ENCODE results near the gene BEND7. TPM values are rescaled to one million over a fixed set of nuclear protein-coding genes. Genes with fewer than 3 reads are reported as not detected.

BEND7 gene
- total RNA-seq, 1 experiment from 2014 or later: 12.8 TPM

DNA sequence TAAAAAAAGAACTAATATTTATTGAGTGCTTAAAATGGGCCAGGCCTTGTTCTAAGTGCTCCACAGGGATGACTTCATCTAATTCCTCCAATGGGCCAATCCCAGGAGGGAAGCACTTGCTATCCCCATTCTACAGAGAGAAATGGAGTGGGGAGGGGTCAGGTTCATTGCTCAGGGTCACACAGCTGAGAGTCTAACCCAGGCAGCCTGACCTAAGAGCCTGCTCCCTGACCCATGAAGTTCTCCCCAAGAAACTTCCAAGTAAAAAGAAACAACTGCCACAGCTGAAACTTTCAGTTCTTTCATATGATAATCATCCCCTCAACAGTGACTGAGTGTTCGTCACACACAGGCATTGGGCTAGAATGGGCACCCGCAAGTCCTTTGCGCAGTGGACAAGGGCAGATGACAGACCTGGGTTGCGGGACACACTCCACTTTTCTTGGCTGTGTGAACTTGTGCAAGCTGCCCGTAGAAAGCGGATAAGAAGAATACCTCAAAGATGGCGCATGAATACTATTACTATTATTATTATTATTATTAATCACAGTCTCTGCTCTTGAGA is 39.7 kb downstream of the BEND7 start:
- no peaks in the 10 kb centered on the region for H3K36me3 Mint-ChIP-seq
- no peaks in the 10 kb centered on the region for H3K27me3 Mint-ChIP-seq (ENCODE audit: low read depth)
- ATAC-seq (peak; percentile 69), DNase-seq (ENCODE audit: low spot score) (no peak)
- peak overlapping the region; percentile 75; the same call in 1 of the 2 replicates for H3K27ac Mint-ChIP-seq
- TF ChIP-seq, protein P1, sequence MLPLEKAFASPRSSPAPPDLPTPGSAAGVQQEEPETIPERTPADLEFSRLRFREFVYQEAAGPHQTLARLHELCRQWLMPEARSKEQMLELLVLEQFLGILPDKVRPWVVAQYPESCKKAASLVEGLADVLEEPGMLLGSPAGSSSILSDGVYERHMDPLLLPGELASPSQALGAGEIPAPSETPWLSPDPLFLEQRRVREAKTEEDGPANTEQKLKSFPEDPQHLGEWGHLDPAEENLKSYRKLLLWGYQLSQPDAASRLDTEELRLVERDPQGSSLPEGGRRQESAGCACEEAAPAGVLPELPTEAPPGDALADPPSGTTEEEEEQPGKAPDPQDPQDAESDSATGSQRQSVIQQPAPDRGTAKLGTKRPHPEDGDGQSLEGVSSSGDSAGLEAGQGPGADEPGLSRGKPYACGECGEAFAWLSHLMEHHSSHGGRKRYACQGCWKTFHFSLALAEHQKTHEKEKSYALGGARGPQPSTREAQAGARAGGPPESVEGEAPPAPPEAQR (CRISPR knock-in tag; IDR thresholded peaks at IDR 0.05): no peak
- no peak for TF ChIP-seq TEAD1 (CRISPR knock-in tag; IDR thresholded peaks at IDR 0.05)
- TF ChIP-seq HMGA2 (CRISPR knock-in tag; IDR thresholded peaks at IDR 0.05): peak; percentile 29; the same call in 1 of the 2 replicates
- TF ChIP-seq, protein P2, sequence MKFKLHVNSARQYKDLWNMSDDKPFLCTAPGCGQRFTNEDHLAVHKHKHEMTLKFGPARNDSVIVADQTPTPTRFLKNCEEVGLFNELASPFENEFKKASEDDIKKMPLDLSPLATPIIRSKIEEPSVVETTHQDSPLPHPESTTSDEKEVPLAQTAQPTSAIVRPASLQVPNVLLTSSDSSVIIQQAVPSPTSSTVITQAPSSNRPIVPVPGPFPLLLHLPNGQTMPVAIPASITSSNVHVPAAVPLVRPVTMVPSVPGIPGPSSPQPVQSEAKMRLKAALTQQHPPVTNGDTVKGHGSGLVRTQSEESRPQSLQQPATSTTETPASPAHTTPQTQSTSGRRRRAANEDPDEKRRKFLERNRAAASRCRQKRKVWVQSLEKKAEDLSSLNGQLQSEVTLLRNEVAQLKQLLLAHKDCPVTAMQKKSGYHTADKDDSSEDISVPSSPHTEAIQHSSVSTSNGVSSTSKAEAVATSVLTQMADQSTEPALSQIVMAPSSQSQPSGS (CRISPR knock-in tag; IDR thresholded peaks at IDR 0.05; ENCODE audit: borderline replicate concordance, low read depth): no peak
- POLR2A ChIA-PET: no interaction called here
- H3K4me3 Mint-ChIP-seq: no peak overlapping the region
- H3K9me3 Mint-ChIP-seq: no peaks in the 10 kb centered on the region
- CTCF ChIA-PET: interaction anchor here (1.1 to 1.4 kb wide), 2 partner anchors 48 to 49 kb away, joined by 4 to 5 read pairs; no protein-coding TSS in a partner anchor
- peaks cover 5% of the 10 kb centered on the region for H3K4me1 Mint-ChIP-seq

DNA sequence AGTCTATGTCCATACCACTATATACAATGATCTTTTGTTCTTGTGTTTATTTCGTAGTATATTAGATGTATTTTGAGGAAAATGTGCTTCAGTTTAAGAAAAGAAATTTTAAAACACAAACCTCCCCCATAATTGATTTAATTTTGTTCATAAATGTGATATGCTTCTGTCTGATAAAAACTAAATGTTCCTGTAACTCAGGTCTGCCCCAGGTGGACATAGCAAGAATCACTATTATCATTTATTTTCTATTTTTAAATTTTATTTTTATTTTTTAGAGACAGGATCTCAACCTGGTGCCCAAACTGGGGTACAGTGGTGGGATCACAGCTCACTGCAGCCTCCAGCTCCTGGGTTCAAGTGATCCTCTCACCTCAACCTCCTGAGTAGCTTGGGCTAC is 43.2 kb downstream of the BEND7 start:
- no peak overlapping the region for H3K4me3 Mint-ChIP-seq
- DNase-seq (ENCODE audit: low spot score) (no peak), ATAC-seq (no peak)
- no peaks in the 10 kb centered on the region for H3K9me3 Mint-ChIP-seq
- no peak overlapping the region for H3K27ac Mint-ChIP-seq
- H3K27me3 Mint-ChIP-seq (ENCODE audit: low read depth): no peaks in the 10 kb centered on the region
- ChIA-PET POLR2A (no interaction called here), CTCF (interaction anchor here (1.9 kb wide), 1 partner anchor 51 kb away, joined by 6 read pairs; no protein-coding TSS in a partner anchor)
- TF ChIP-seq, protein P3, sequence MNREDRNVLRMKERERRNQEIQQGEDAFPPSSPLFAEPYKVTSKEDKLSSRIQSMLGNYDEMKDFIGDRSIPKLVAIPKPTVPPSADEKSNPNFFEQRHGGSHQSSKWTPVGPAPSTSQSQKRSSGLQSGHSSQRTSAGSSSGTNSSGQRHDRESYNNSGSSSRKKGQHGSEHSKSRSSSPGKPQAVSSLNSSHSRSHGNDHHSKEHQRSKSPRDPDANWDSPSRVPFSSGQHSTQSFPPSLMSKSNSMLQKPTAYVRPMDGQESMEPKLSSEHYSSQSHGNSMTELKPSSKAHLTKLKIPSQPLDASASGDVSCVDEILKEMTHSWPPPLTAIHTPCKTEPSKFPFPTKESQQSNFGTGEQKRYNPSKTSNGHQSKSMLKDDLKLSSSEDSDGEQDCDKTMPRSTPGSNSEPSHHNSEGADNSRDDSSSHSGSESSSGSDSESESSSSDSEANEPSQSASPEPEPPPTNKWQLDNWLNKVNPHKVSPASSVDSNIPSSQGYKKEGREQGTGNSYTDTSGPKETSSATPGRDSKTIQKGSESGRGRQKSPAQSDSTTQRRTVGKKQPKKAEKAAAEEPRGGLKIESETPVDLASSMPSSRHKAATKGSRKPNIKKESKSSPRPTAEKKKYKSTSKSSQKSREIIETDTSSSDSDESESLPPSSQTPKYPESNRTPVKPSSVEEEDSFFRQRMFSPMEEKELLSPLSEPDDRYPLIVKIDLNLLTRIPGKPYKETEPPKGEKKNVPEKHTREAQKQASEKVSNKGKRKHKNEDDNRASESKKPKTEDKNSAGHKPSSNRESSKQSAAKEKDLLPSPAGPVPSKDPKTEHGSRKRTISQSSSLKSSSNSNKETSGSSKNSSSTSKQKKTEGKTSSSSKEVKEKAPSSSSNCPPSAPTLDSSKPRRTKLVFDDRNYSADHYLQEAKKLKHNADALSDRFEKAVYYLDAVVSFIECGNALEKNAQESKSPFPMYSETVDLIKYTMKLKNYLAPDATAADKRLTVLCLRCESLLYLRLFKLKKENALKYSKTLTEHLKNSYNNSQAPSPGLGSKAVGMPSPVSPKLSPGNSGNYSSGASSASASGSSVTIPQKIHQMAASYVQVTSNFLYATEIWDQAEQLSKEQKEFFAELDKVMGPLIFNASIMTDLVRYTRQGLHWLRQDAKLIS (CRISPR knock-in tag; IDR thresholded peaks at IDR 0.05; ENCODE audit: borderline replicate concordance): no peak
- TF ChIP-seq, protein P4, sequence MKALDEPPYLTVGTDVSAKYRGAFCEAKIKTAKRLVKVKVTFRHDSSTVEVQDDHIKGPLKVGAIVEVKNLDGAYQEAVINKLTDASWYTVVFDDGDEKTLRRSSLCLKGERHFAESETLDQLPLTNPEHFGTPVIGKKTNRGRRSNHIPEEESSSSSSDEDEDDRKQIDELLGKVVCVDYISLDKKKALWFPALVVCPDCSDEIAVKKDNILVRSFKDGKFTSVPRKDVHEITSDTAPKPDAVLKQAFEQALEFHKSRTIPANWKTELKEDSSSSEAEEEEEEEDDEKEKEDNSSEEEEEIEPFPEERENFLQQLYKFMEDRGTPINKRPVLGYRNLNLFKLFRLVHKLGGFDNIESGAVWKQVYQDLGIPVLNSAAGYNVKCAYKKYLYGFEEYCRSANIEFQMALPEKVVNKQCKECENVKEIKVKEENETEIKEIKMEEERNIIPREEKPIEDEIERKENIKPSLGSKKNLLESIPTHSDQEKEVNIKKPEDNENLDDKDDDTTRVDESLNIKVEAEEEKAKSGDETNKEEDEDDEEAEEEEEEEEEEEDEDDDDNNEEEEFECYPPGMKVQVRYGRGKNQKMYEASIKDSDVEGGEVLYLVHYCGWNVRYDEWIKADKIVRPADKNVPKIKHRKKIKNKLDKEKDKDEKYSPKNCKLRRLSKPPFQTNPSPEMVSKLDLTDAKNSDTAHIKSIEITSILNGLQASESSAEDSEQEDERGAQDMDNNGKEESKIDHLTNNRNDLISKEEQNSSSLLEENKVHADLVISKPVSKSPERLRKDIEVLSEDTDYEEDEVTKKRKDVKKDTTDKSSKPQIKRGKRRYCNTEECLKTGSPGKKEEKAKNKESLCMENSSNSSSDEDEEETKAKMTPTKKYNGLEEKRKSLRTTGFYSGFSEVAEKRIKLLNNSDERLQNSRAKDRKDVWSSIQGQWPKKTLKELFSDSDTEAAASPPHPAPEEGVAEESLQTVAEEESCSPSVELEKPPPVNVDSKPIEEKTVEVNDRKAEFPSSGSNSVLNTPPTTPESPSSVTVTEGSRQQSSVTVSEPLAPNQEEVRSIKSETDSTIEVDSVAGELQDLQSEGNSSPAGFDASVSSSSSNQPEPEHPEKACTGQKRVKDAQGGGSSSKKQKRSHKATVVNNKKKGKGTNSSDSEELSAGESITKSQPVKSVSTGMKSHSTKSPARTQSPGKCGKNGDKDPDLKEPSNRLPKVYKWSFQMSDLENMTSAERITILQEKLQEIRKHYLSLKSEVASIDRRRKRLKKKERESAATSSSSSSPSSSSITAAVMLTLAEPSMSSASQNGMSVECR (CRISPR knock-in tag; IDR thresholded peaks at IDR 0.05; ENCODE audit: borderline replicate concordance): no peak
- TF ChIP-seq NR3C1 (CRISPR knock-in tag; conservative IDR thresholded peaks at IDR 0.05; ENCODE audit: low read depth) (no peak), FOXK1 (CRISPR knock-in tag; IDR thresholded peaks at IDR 0.05) (no peak), FOXJ3 (CRISPR knock-in tag; IDR thresholded peaks at IDR 0.05; ENCODE audit: borderline replicate concordance) (no peak), NFATC4 (CRISPR knock-in tag; IDR thresholded peaks at IDR 0.05) (no peak), TEAD1 (CRISPR knock-in tag; IDR thresholded peaks at IDR 0.05) (no peak), ZNF317 (CRISPR knock-in tag; IDR thresholded peaks at IDR 0.05; ENCODE audit: borderline replicate concordance, low read depth) (no peak), RELA (CRISPR knock-in tag; IDR thresholded peaks at IDR 0.05; ENCODE audit: borderline replicate concordance) (no peak)
- TF ChIP-seq, protein P2 (CRISPR knock-in tag; IDR thresholded peaks at IDR 0.05; ENCODE audit: borderline replicate concordance, low read depth): no peak
- TF ChIP-seq, protein P5, sequence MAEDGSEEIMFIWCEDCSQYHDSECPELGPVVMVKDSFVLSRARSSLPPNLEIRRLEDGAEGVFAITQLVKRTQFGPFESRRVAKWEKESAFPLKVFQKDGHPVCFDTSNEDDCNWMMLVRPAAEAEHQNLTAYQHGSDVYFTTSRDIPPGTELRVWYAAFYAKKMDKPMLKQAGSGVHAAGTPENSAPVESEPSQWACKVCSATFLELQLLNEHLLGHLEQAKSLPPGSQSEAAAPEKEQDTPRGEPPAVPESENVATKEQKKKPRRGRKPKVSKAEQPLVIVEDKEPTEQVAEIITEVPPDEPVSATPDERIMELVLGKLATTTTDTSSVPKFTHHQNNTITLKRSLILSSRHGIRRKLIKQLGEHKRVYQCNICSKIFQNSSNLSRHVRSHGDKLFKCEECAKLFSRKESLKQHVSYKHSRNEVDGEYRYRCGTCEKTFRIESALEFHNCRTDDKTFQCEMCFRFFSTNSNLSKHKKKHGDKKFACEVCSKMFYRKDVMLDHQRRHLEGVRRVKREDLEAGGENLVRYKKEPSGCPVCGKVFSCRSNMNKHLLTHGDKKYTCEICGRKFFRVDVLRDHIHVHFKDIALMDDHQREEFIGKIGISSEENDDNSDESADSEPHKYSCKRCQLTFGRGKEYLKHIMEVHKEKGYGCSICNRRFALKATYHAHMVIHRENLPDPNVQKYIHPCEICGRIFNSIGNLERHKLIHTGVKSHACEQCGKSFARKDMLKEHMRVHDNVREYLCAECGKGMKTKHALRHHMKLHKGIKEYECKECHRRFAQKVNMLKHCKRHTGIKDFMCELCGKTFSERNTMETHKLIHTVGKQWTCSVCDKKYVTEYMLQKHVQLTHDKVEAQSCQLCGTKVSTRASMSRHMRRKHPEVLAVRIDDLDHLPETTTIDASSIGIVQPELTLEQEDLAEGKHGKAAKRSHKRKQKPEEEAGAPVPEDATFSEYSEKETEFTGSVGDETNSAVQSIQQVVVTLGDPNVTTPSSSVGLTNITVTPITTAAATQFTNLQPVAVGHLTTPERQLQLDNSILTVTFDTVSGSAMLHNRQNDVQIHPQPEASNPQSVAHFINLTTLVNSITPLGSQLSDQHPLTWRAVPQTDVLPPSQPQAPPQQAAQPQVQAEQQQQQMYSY (CRISPR knock-in tag; IDR thresholded peaks at IDR 0.05): no peak
- TF ChIP-seq, protein P6, sequence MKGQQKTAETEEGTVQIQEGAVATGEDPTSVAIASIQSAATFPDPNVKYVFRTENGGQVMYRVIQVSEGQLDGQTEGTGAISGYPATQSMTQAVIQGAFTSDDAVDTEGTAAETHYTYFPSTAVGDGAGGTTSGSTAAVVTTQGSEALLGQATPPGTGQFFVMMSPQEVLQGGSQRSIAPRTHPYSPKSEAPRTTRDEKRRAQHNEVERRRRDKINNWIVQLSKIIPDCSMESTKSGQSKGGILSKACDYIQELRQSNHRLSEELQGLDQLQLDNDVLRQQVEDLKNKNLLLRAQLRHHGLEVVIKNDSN (CRISPR knock-in tag; IDR thresholded peaks at IDR 0.05): no peak
- H3K36me3 Mint-ChIP-seq: no peaks in the 10 kb centered on the region
- peaks cover 7% of the 10 kb centered on the region for H3K4me1 Mint-ChIP-seq

Data from WTC11 (cell line).